Neuronal stem cell (in vitro differentiated cells): ENCODE data around the gene DIP2C.
A peak's percentile ranks its signal among the peaks of the same experiment; 100 is the strongest.

Experiments
- DNase-seq: peaks from one replicate; pipeline ENCODE4 v3.0.0-alpha.2; 2013; ENCODE audit warnings: low spot score
- H2AFZ ChIP-seq: one replicate; pipeline ENCODE4 v1.6.1; 2013; ENCODE audit warnings: mild to moderate bottlenecking, low read length, inconsistent platforms
- H2AK5ac ChIP-seq: 2 replicates; pipeline ENCODE4 v1.6.1; 2013; ENCODE audit warnings: low read depth, mild to moderate bottlenecking, inconsistent platforms, low read length, moderate library complexity, mixed read lengths
- H2BK120ac ChIP-seq: 2 replicates; pipeline ENCODE4 v1.6.1; 2013; ENCODE audit warnings: low read depth, mild to moderate bottlenecking, inconsistent platforms, low read length, moderate library complexity, mixed read lengths
- H2BK12ac ChIP-seq: one replicate; pipeline ENCODE4 v1.6.1; 2013; ENCODE audit warnings: low read length, inconsistent platforms
- H2BK15ac ChIP-seq: 2 replicates; pipeline ENCODE4 v1.6.1; 2013; ENCODE audit warnings: mild to moderate bottlenecking, low read length, inconsistent platforms, mixed read lengths
- H2BK5ac ChIP-seq: one replicate; pipeline ENCODE4 v1.6.1; 2013; ENCODE audit warnings: inconsistent platforms, mild to moderate bottlenecking, low read length, moderate library complexity
- H3K14ac ChIP-seq: one replicate; pipeline ENCODE4 v1.6.1; 2013; ENCODE audit warnings: low read length, inconsistent platforms
- H3K18ac ChIP-seq: 2 replicates; pipeline ENCODE4 v1.6.1; 2013; ENCODE audit warnings: low read length, inconsistent platforms
- H3K23ac ChIP-seq: 2 replicates; pipeline ENCODE4 v1.6.1; 2013; ENCODE audit warnings: low read depth, mild to moderate bottlenecking, mixed read lengths, low read length, inconsistent platforms; ENCODE audit not compliant: poor library complexity
- H3K27ac ChIP-seq: replicated peaks from 3 replicates; pipeline ENCODE4 v1.5.1; 2013; ENCODE audit warnings: low read length, inconsistent platforms
- H3K27me3 ChIP-seq, 3 experiments: 2 replicates each; pipeline ENCODE4 v1.6.1; 2013; ENCODE audit warnings: low read length in 3 of 3, mild to moderate bottlenecking in 2 of 3, inconsistent platforms in 1 of 3, low read depth in 1 of 3, mixed read lengths in 1 of 3, moderate library complexity in 1 of 3; ENCODE audit not compliant: control insufficient read depth in 3 of 3, insufficient read depth in 3 of 3
- H3K36me3 ChIP-seq, 2 donors: replicated peaks in 1 of 2; 2 replicates each; pipeline ENCODE4 v1.6.1; 2013; ENCODE audit warnings: low read length in 2 of 2; ENCODE audit not compliant: control insufficient read depth in 2 of 2, insufficient read depth in 2 of 2
- H3K4ac ChIP-seq: 2 replicates; pipeline ENCODE4 v1.6.1; 2013; ENCODE audit warnings: inconsistent platforms, mild to moderate bottlenecking, low read length, moderate library complexity
- H3K4me1 ChIP-seq, 2 donors: 1 replicate in 1 of 2; 2 replicates in 1 of 2; pipeline ENCODE4 v1.6.1; 2013; ENCODE audit warnings: low read length in 2 of 2, low read depth in 1 of 2; ENCODE audit not compliant: control insufficient read depth in 2 of 2, insufficient read depth in 1 of 2
- H3K4me2 ChIP-seq: one replicate; pipeline ENCODE4 v1.6.1; 2013; ENCODE audit warnings: mild to moderate bottlenecking, low read length, inconsistent platforms; ENCODE audit not compliant: insufficient read depth, poor library complexity, severe bottlenecking
- H3K4me3 ChIP-seq, 2 donors: 2 replicates each; pipeline ENCODE4 v1.5.1; 2013; ENCODE audit warnings: low read length in 2 of 2, mild to moderate bottlenecking in 2 of 2, inconsistent platforms in 1 of 2, moderate library complexity in 1 of 2
- H3K79me1 ChIP-seq: one replicate; pipeline ENCODE4 v1.6.1; 2013; ENCODE audit warnings: low read depth, mild to moderate bottlenecking, inconsistent platforms, low read length, moderate library complexity
- H3K9ac ChIP-seq: one replicate; pipeline ENCODE4 v1.6.1; 2013; ENCODE audit warnings: mild to moderate bottlenecking, low read depth, low read length, inconsistent platforms; ENCODE audit not compliant: poor library complexity
- H3K9me3 ChIP-seq, 2 donors: replicated peaks in 1 of 2; 2 replicates each; pipeline versions ENCODE3 to v1.6.1; 2013; ENCODE audit warnings: low read length in 2 of 2, mild to moderate bottlenecking in 2 of 2, inconsistent platforms in 1 of 2, low read depth in 1 of 2, mixed read lengths in 1 of 2, moderate library complexity in 1 of 2; ENCODE audit not compliant: control insufficient read depth in 2 of 2, insufficient read depth in 1 of 2
- H4K8ac ChIP-seq: one replicate; pipeline ENCODE4 v1.6.1; 2013; ENCODE audit warnings: low read depth, mild to moderate bottlenecking, inconsistent platforms, low read length, moderate library complexity
- H4K91ac ChIP-seq: one replicate; pipeline ENCODE4 v1.6.1; 2013; ENCODE audit warnings: low read length, low read depth, mild to moderate bottlenecking, inconsistent platforms; ENCODE audit not compliant: poor library complexity
- WGBS, 2 donors: extraction: QIAGEN DNeasy Blood & Tissue Kit; methylation state at CpG; one replicate each; pipeline ENCODE4 v1.1.7; 2013; ENCODE audit warnings: missing lambda C conversion rate in 2 of 2, mixed read lengths in 1 of 2; ENCODE audit not compliant: insufficient read length in 2 of 2, insufficient replicate concordance in 1 of 2; ENCODE audit errors: extremely low coverage in 2 of 2; 5-methylcytosine and 5-hydroxymethylcytosine counted together

Gene DIP2C

GRCh38 chr10:308572-309085 lies 380.8 kb downstream of the DIP2C start:
- H2BK12ac ChIP-seq, result no peak overlapping the region
- H3K14ac ChIP-seq, result no peak overlapping the region
- no peak overlapping the region for H2BK15ac ChIP-seq
- H3K36me3 ChIP-seq, result peaks cover 18 to 61% of the 10 kb centered on the region in 2 donors
- no peak overlapping the region for H3K9ac ChIP-seq
- H2BK120ac ChIP-seq, result no peak overlapping the region
- peaks cover 4% of the 10 kb centered on the region for H3K79me1 ChIP-seq
- H3K4me3 ChIP-seq, result no peak overlapping the region
- no peaks in the 10 kb centered on the region for H3K4me1 ChIP-seq
- H3K4me2 ChIP-seq, result no peak overlapping the region
- no peak overlapping the region for H2BK5ac ChIP-seq
- peaks cover 0 to 4% of the 10 kb centered on the region in 2 donors for H3K9me3 ChIP-seq
- peak overlapping the region; percentile 26 for H3K23ac ChIP-seq
- H3K27me3 ChIP-seq, result no peaks in the 10 kb centered on the region
- no peak overlapping the region for H4K91ac ChIP-seq
- H3K18ac ChIP-seq, result peak overlapping the region; percentile 46
- H2AK5ac ChIP-seq, result no peak overlapping the region
- DNase-seq, result no peak
- H3K4ac ChIP-seq, result no peak overlapping the region
- no peak overlapping the region for H4K8ac ChIP-seq
- no peak overlapping the region for H2AFZ ChIP-seq
- H3K27ac ChIP-seq, result no peak overlapping the region
- WGBS, 2 donors, result no CpG with 5 or more reads among the region's 15 CpGs

- Histone ChIP-seq H3K27ac (no peak overlapping the region), H3K9ac (no peak overlapping the region), H2BK12ac (no peak overlapping the region), H3K4me3 (no peak overlapping the region), H2AFZ (no peak overlapping the region), H3K23ac (no peak overlapping the region), H3K4me1 (no peaks in the 10 kb centered on the region), H2BK15ac (no peak overlapping the region), H4K8ac (no peak overlapping the region), H3K36me3 (peaks cover 18 to 62% of the 10 kb centered on the region in 2 donors), H3K14ac (no peak overlapping the region), H3K18ac (peak overlapping the region; percentile 17), H2BK5ac (no peak overlapping the region), H3K79me1 (peaks cover 4% of the 10 kb centered on the region), H3K4ac (no peak overlapping the region), H3K27me3 (no peaks in the 10 kb centered on the region), H3K9me3 (peaks cover 0 to 4% of the 10 kb centered on the region in 2 donors), H3K4me2 (no peak overlapping the region), H4K91ac (no peak overlapping the region), H2AK5ac (no peak overlapping the region), H2BK120ac (no peak overlapping the region)
- WGBS, 2 donors, result no CpG with 5 or more reads among the region's 11 CpGs
- DNase-seq, result no peak
Observed at GRCh38 chr10:308101-308500, 381.4 kb downstream of the DIP2C start.

- Histone ChIP-seq H3K4ac (no peak overlapping the region), H3K27me3 (no peaks in the 10 kb centered on the region), H2BK120ac (no peak overlapping the region), H2AFZ (no peak overlapping the region), H3K18ac (no peak overlapping the region), H4K91ac (no peak overlapping the region), H3K27ac (no peak overlapping the region), H3K23ac (no peak overlapping the region), H2AK5ac (no peak overlapping the region), H3K4me2 (no peak overlapping the region), H2BK12ac (no peak overlapping the region), H2BK15ac (no peak overlapping the region), H3K36me3 (peaks cover 21 to 64% of the 10 kb centered on the region in 2 donors), H3K9me3 (peaks cover 0 to 4% of the 10 kb centered on the region in 2 donors), H3K4me1 (no peaks in the 10 kb centered on the region), H3K79me1 (peaks cover 4% of the 10 kb centered on the region), H3K9ac (no peak overlapping the region), H2BK5ac (no peak overlapping the region), H4K8ac (no peak overlapping the region), H3K4me3 (no peak overlapping the region), H3K14ac (no peak overlapping the region)
- no CpG with 5 or more reads among the region's 18 CpGs for WGBS, 2 donors
- no peak for DNase-seq
Observed at GRCh38 chr10:307659-308058, 381.8 kb downstream of the DIP2C start.

- Histone ChIP-seq H3K18ac (no peak overlapping the region), H2BK12ac (no peak overlapping the region), H2AK5ac (no peak overlapping the region), H3K27me3 (no peaks in the 10 kb centered on the region), H2BK5ac (no peak overlapping the region), H3K4me1 (no peaks in the 10 kb centered on the region), H4K91ac (no peak overlapping the region), H2BK120ac (no peak overlapping the region), H2BK15ac (no peak overlapping the region), H3K4me3 (no peak overlapping the region), H3K9ac (no peak overlapping the region), H3K4ac (no peak overlapping the region), H3K27ac (no peak overlapping the region), H3K14ac (no peak overlapping the region), H2AFZ (no peak overlapping the region), H3K9me3 (peaks cover 0 to 4% of the 10 kb centered on the region in 2 donors), H3K4me2 (no peak overlapping the region), H3K79me1 (peaks cover 4% of the 10 kb centered on the region), H4K8ac (no peak overlapping the region), H3K23ac (no peak overlapping the region), H3K36me3 (peaks cover 24 to 67% of the 10 kb centered on the region in 2 donors)
- WGBS, 2 donors, result no CpG with 5 or more reads among the region's 8 CpGs
- no peak for DNase-seq
Observed at GRCh38 chr10:306675-307185, 382.7 kb downstream of the DIP2C start.
